NB4 (cell line): ENCODE measurements around the gene TSPAN31.
"Not testable (repeated sequence)": the region's sequence is repeated elsewhere in the genome, so short reads cannot be mapped to it uniquely, and the experiment has no call there.

Source experiments
- DNase-seq: peaks from one replicate; pipeline ENCODE4 v3.0.0; 2010; ENCODE audit warnings: low read depth
- H3K4me3 ChIP-seq: one replicate; pipeline ENCODE4 v1.5.1; 2011; ENCODE audit warnings: mild to moderate bottlenecking, low read depth, low read length, moderate library complexity
- CTCF ChIP-seq: IDR thresholded peaks from one replicate; pipeline ENCODE4 v1.5.1; 2012; ENCODE audit warnings: low read depth, low read length
- MAX ChIP-seq: IDR thresholded peaks from 2 replicates; pipeline ENCODE4 v1.6.1; 2011; ENCODE audit warnings: low read depth, low read length
- MYC ChIP-seq: IDR thresholded peaks from 2 replicates; pipeline ENCODE4 v1.6.1; 2011; ENCODE audit warnings: low read depth, low read length
- POLR2A ChIP-seq: IDR thresholded peaks from 2 replicates; pipeline ENCODE4 v1.6.1; 2011; ENCODE audit warnings: mild to moderate bottlenecking; ENCODE audit not compliant: insufficient read length; ENCODE audit errors: extremely low read depth

The TSPAN31 gene

GRCh38 chr12:57720606-57721595 lies 23.9 kb upstream of the TSPAN31 start:
- TF ChIP-seq CTCF = no peak
- TF ChIP-seq MYC = no peak
- TF ChIP-seq MAX = no peak
- TF ChIP-seq POLR2A = no peak
- DNase-seq = no peak
- no peak overlapping the region for H3K4me3 ChIP-seq

- H3K4me3 ChIP-seq = not testable (repeated sequence)
Measured at GRCh38 chr12:57721846-57722608, 22.8 kb upstream of the TSPAN31 start.

GRCh38 chr12:57722716-57723629 lies 21.9 kb upstream of the TSPAN31 start:
- H3K4me3 ChIP-seq = no peak overlapping the region
- DNase-seq = no peak
- TF ChIP-seq POLR2A (no peak), MYC (no peak), MAX (no peak), CTCF (no peak)

More at GRCh38 chr12:57721846-57722608, 22.8 kb upstream of the TSPAN31 start:
- DNase-seq = not testable (repeated sequence)

GRCh38 chr12:57723630-57723962 lies 21.2 kb upstream of the TSPAN31 start:
- no peak overlapping the region for H3K4me3 ChIP-seq
- no peak for DNase-seq
- TF ChIP-seq MAX (no peak), CTCF (no peak), POLR2A (no peak), MYC (no peak)

- no peak overlapping the region for H3K4me3 ChIP-seq
- no peak for DNase-seq
- TF ChIP-seq MAX (no peak), POLR2A (no peak), CTCF (no peak), MYC (no peak)
Measured at GRCh38 chr12:57724003-57724935, 20.6 kb upstream of the TSPAN31 start.
